GM11168 (cell line): ENCODE results near the gene PHACTR3.

Experiments
- in situ Hi-C: fragments of 300-500 bp; cut with MboI; formaldehyde crosslinking; loops from one replicate; pipeline ENCODE4 v1.12.0; 2022; ENCODE audit warnings: low sequenced_read_pairs; ENCODE audit not compliant: unreplicated experiment

PHACTR3 gene

DNA sequence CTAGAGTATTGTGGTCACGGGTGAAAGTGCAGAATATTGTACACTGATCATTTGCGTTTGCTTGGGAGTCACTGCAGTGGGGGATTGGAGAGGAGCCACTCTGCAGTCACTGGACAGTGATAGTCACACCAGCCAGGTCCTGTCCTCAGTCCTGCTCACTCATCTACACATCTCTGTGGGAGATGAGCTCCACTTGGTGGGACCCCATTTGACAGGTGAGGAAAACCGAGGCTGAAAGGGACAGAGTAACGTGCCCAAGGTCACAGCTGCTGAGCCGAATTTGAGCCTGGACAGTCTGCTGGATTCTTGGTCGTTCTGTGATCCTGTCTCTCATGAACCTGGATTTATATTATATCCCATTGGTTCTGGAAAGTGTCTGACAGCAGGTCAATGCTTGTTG is 17.7 kb upstream of the PHACTR3 start:
- in situ Hi-C loops = no loop called here

DNA sequence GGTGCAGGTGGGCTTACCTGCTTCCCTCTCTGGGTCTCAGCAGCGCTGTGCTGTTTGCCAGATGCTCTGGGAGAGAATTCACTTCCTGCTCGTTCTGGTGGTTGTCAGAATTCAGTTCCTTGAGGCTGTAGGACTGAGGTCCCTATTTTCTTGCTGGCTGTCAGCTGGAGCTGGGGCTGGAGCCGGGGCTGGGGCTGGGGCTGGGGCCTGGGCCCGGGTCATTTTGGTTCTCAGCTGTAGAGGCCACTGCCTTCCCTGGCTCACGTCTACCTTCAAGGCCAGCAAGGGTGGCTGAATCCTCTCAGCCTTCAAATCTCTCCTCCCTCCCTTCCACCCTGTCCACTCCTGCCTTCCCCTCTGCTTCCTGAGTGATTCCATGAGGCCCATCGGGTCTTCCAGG is 16.8 kb upstream of the PHACTR3 start:
- in situ Hi-C loops = no loop called here

DNA sequence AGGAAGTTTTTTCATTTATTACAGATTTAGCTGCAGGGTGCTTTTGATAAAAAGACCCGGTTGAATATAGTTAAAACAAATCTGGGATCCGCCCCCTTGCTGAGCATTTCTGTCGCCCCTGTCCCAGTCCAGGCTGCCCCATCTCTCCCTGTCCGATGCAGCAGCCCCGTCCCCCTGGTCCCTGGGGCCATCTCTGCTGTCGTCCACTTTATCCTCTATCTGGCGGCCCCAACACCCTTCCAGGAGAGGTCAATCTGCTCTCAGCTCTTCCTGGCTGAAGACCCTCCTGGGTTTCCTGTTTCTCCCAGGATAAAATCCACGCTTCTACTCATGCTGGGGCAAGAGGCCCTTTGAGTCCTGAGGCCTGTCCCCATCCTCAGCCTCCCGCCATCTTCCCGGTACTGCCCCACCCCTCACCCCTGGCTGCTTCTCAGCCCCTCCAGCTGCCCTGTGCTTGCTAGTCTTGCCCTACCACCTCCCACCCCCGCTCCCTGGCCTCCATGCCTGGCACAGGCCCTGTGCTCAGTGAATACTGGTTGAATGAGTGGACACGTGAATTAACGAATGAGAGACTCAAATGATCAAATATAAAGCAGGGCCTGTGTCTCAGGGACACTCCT is 16.0 kb upstream of the PHACTR3 start:
- in situ Hi-C loops = no loop called here

DNA sequence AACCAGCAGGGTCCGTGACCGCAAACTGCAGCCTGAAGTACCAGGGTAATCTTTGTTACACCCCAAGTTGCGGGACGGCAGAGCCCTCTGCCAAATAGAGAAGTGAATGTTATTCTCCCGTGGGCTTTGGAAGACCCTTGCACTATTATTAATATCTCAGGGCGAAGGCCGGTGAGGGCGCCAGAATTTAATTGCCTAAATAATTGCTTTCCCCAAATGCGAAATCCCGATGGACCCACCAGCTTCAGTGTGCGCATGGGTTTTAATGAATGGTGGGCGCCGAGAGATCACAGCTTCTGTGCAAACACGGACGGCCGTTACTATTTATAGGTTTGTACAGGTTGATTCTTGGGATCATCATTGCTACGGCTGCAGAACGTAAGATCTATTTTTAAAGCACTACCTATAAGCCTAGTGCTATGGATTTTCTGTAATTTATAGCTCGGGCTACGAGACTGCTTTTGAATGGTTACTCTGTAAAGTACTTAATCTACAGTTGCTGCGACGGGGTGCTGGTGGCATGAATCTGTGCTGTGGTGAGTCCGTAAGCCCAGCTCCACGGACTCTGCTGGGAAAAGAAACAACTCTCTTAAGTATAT is 15.2 kb upstream of the PHACTR3 start:
- in situ Hi-C loops = no loop called here

DNA sequence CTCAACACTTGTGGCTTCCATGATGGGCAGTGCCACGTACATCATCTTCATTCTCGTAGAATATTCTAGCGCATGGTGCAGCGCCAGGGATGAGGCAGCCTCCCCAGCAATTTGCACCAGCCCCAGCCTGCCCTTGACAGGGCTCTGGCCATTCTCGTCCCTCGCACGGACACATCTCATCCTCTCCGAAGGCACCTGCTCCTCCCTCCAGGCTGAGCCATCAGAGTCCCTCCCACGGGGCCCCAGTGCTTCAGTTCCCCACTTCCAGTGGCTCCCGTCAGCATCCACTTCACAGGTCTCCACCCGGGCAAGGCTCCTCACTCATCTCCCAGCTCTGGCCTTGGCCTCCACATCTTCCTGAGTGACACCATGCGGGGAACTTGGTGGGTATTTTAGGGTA is 13.3 kb upstream of the PHACTR3 start:
- in situ Hi-C loops = loop anchor here (5.0 kb wide), 1 partner anchor 161 kb away; no protein-coding TSS in a partner anchor

DNA sequence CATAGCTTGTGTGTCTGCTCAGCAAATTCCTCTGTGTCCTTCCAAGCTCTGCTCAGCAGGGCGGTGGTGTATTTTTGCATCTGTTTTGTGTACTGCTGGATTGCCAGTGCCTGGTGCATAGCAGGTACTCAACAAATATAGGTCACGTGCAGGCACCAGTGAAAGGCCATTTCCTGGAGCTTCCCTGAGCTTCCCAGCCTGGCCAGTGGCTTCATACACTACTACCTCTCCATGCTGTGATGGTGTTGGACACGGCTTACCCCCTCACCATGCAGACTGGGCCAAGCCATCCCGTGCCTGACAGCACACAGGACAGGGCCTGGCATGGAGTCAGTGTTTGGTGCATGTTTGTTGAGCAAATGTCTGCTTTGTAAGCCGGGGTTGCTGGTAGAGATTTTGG is 7.7 kb upstream of the PHACTR3 start:
- in situ Hi-C loops = no loop called here

DNA sequence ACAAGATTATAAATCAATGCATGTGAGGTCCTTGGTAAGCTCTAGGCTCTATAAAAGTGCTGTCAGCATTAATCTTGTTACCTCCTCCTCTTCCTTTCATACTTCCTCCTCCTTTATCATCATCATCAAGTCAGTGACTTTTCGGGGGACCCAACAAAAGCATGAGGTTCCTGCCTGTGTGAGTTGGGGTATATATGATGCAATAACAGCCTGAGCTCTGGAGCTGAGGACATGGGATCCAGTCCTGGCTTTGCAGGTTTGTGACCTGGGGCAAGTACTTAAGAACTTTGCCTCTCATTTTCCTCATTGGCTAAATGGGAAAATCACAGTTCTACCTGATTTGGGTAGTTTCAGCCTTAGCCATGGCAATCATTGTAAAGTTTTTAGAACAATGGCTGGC is 7.1 kb upstream of the PHACTR3 start:
- in situ Hi-C loops = no loop called here

DNA sequence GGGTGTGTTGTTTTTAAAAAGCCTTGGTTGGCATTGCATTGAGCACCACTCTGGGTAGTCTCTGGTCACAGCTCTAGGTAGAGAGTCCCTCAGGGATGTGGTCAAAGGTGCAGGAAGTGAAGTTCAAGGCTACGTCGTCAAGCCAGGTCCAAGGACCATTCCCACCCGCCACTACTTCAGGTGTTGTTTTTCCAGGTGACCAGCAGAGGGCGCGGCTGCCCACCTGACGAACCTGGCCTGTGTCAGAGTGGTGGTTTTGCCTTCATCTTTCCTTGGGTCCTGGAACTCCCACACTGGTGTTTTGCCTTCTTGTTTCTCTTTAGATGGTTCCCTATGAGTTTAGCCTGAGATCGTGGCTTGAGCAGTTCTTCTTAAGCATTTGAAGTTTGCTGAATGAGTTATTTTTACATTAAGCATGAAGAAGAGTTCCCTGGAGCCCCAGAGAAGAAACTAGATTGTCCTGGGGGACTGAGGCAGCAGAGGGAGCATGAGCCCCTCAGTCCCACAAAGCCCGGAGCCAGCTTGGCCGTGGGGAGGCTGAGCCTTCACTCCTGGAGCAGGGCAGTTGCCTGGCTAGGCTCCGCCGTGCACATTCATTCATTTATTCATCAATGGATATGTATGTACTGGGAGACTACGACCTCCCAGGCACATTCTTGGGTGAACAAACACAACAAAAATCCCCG is 5.6 kb upstream of the PHACTR3 start:
- in situ Hi-C loops = no loop called here

DNA sequence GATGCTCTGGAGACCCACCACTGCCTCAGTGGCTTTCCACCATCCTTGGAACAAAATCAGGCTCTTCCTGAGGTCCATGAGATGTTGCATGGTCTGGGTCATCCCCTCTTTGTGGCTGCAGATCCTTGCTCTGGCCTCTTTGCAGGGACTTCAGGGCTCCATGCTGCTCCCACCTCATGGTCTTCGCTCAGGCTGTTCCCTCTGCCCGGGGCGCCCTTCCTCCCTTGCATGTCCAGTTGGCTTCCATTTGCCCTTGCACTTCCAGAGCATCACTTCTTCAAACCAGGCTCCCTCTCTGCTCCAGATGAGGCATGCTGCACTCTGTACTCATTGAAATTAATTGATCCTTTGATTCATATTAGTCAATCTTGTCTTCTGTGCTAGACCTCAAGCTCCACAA is 4.4 kb upstream of the PHACTR3 start:
- in situ Hi-C loops = no loop called here

DNA sequence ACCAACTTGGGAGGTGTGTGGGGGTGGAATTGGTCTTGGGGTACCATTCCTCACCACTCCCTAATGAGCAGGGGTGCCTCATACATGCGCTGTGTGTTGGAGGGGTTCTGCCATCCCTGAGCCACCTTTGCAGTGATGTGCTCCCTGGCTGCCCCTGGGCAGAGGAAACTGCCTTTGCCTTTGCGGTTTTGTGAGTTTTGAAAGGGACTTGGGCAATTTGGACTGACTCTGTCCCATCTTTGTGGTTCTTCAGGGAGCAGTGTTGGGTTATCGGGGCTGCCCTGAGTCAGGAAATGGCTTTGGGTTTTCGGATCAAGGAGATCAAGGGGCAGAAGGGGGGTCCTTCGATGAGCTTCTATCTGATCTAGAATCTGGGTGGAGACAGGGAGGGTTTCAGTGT is 3.9 kb upstream of the PHACTR3 start:
- in situ Hi-C loops = no loop called here

DNA sequence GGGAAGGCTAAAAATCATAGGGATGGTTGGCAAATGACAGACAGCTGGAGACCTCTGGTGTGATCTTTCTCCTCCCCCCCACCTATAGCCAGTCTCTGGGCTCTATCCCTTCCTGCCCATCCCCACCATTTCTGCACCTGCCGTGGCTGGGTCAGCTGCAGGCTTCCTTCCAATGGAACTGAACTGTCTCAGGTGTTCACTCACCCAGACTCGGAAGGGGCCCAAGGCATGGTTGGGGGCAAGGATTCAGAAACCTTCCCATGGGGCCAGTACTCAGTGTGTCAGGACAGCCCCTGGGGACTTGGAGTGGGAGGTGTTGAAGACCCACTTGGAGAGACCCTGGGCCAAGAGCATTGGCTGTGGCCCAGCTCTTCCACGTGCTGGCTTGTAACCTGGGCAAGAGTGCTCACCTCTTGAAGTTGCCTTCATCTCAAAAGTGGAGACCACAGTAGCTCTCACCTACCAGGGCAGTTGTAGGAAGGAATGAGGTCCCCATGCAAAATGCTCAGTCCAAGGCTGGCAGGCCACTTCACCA is 1.7 kb upstream of the PHACTR3 start:
- in situ Hi-C loops = no loop called here

DNA sequence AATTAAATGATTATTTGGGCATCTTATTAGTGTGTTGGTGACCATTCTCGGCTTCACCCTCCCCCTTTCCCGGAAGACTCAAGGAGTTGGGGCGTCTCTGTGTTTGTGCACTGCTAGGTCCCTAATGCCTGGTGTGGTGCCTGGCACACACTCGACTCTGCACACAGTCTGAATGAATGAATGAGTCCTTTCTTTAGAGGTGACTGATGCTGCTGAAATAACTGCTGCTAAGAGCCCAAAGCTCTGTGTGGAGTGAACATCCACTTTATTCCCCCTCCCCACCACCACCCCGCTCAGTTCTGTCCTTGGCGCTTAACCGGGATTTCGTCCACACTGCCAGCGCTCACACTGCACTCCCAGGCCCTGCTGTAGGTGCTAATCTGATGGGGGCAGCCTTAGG is 1.2 kb upstream of the PHACTR3 start:
- in situ Hi-C loops = no loop called here

DNA sequence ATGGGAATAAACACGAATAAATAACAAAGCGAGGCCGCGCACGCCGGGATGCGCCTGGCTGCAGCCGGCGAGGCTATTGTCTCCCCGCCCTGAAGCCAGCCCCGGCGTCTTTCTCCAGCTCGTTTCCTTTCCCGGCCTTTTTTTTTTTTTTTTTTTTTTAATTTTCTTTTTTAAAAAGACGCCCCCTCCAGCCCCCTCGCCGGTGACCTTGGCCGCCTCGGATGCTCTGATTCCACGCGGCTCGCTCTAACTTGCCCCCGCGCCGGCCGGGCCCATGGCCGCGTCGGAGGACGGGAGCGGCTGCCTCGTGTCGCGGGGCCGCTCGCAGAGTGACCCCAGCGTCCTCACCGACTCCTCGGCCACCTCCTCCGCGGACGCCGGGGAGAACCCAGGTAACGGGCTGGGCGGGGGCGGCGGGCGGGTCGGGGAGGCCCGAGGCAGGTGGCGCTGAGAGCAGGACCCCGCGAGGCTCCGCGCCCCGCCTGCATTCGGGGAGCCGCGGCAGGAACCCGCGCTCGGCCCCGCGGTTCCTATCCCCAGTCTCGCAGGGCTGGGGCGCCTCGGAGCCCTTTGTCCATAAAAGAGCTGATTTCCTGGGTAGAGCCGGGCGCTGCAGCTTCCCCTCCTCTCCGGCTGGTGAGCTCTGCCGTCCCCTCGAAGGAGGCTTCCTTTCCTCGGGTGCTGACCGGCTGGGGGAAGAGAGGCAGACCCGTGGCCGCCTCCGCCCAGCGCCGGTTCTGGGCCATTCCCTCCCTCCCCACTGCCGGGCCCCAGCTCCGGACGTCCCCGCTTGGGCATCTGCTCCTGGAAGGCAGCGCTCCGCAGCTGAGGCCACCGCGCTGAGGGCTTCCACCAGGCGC is 631 bp downstream of the PHACTR3 start:
- in situ Hi-C loops = no loop called here

DNA sequence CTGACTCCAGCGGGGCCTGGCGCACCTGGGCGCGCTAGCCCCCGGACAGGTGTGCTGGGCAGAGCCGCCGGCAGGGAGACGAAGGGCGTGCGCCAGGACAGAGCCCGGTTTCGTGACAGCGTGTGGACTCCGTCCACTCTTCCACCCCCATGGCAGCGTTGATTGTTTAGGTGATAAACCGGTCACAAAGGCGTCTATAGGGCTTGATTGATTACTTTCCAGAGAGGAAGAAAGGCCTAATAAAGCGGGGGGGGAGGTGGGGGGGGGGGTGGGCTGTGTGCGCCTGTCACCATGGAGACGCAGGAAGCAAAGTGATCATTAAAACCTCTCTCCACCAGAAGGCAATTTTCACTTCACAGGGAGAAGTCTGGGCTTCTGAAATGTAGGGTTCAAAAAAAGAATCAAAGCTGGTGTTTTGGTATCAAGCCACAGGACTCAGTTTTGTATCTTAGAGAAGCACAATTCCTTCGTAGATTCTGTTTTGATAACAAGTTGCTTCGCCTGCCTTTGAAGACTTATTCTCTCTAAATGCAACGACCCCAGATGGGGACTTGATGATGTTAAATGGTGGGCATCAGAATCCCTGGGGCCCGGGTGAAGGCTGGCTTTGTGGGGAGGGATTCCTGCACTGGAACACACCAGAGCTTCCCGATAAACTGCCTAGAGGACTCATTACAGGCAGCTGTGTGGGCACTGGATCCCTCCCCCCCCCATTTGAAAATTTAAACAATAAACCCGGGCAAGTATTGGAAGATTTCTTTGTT is 1.4 kb downstream of the PHACTR3 start:
- in situ Hi-C loops = no loop called here

DNA sequence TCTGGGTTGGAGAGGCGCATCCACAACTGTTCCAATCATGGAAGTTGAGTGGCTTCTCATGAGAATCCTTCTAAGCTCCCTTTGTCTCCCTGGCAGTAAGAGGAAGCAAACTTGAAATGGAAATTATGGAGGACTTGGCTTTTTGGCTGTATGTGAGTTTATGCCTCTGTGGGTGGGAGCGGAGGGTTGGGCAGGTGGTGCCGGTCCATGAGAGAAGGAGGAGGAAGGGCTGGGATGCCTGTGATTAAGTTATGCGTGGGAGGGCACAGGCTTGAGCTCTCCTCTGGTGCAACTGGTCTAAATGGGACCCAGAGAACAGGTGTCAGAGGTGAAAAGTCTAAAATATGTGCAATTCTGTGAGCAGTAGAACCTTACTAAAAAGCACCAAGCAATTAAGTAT is 2.2 kb downstream of the PHACTR3 start:
- in situ Hi-C loops = no loop called here

DNA sequence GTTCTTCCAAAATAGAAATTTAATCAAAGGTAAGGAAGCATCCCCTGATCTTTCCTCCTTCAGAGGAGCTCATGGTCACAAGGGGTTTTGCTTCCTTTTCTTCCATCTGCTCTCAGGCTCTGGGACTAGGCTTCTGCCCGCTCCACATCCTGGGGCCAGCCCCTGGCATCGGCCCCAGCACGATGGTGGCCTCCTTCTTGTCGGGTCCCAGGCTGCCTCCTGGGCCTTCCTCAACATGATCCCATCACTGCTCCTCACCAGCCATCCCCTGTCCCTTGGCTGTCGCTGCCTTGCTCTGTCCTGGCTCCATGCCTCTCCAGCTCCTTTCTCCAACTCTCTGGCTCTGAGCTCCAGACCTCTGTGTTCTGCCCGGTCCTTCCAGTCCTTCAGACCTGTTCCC is 4.1 kb downstream of the PHACTR3 start:
- in situ Hi-C loops = no loop called here

DNA sequence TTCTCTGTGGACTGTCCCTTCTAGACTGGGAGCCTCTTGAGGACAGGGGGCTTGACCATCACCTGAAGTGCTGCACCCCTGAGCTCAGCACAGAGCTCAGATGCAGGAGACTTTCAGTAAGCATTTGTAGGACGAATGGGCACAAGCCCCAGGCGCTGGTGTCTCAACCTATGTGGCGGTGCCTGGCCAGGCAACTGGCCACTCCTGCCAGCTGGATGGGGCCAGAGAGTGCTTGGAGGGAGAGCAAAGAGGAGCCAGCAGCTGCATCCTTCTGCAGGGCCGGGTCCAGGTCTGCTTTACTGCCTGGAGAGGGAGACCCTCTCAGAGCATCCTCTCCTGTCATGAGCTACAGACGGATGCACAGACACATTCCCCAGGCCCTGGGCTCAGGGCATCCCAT is 4.5 kb downstream of the PHACTR3 start:
- in situ Hi-C loops = no loop called here

DNA sequence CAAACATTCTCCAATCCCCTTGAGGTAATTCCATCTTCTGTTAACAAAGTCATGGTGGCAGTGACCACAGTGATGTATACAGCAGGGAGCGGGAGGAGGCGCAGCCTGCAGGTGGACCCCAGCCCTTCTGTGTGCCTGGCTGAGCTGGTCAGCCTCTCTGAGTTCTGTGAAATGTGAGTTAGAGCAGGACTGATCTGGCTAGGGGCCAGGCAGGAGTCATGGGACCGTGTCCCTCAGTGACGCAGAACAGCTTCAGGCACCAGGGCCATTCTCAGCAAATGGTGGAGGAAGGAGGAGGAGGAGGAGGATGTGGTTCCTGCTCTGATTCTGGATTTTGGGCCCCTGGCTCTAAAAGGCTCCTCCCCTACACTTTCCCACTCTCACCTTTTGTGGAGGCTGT is 6.9 kb downstream of the PHACTR3 start:
- in situ Hi-C loops = no loop called here

DNA sequence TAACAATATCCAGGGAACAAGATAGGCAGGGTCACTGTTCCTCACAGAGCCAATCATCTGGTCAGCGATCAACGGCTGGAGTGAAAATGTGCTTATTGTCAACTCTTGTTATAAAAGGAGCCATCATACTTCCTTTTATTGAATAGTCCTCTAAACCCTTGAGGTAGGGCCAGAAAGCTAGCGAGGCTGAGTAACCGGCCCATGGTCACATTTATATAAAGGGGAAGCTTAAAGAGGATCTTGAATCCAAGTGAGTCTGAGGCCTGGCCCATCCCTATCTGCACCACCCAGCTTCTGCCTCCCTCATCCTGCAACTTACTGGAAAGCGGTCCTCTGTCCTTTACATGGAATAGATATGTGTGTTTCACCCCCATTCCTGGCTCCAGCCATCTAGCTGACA is 9.5 kb downstream of the PHACTR3 start:
- in situ Hi-C loops = no loop called here

DNA sequence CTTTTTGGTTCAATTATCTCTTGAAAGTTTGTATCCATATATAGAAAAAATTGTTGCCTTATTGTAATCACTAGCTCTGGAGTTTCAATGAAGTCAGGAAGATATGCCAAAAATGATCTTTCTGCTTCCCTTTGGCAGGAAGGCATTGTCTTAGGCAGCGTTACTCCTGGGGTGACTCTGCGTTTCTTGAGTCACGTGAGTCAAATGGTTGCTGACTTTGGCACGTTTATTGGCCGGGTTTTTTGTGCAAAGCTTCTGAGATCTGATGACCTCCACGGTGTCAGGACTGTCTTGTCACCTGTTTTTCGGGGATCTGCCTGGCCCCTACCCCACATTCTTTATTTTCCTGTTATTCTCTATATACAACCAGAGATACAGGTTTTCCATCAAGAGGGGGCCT is 10.4 kb downstream of the PHACTR3 start:
- in situ Hi-C loops = no loop called here
